ENCODE measurements around the gene GPR156.
"Not testable (repeated sequence)": the region's sequence is repeated elsewhere in the genome, so short reads cannot be mapped to it uniquely, and the experiment has no call there.

The GPR156 gene

DNA sequence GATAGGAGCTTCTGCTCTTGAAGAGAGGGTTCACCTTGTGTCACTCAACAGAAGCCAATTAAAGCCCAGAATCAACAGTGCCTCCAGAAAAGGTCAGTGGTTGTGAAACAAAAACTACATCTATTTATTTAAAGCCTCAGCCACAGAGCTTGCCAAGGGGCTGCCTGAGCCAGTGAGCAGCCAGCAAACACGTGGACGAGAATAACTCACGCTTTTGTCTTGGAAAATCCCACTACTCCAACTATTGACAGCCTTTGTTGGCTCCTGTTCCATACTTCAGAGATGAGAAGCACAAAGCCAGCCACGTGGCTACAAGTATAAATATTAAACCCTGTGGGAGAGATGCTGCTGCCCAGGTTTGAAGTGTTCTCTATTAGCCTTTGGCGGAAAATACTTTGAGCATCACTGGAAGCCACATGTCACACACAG is 10.3 kb downstream of the GPR156 start:
- no peak for DNase-seq
- no peak for ATAC-seq

DNA sequence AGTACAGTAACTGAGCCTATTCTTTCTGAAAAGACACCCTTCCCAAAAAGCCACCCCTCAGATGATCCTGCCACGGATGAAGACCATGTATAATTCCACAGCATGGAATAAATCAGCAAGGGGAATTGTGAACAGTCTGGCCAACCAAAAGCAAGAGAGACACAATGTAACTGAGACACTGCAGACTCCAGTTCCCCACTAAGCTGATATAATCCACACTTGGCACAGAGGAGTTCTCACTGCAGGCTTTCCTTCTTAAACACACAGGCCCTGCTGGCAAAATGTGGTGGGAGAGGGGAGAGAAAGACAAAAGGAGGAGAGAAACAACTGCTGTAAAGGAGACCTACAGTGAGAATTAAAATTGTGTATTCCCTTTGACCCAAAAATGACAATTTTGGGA is 12.7 kb downstream of the GPR156 start:
- ATAC-seq: no peak
- DNase-seq: no peak

DNA sequence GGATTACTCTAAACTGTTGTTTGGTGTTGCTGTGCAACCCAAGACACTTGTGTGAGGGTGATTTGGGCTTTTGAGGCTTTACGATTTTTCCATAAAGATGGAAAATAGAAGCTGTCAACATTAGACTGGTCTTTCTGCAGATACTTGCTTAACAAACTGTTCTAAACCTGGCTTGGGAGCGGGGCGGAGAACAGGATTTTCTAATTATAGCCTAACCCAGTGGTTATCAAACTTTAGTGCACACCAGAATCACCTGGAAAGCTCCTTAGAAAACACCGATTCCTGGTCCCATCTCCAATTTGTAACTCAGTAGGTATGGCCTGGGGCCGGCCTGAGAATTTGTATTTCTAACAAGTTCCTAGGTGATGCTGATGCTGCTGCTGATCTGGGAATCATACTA is 19.0 kb downstream of the GPR156 start:
- ATAC-seq (no peak), DNase-seq (no peak)

- DNase-seq (no peak), ATAC-seq (no peak)
Measured at GRCh38 chr3:120264963-120265362, 20.1 kb downstream of the GPR156 start.

DNA sequence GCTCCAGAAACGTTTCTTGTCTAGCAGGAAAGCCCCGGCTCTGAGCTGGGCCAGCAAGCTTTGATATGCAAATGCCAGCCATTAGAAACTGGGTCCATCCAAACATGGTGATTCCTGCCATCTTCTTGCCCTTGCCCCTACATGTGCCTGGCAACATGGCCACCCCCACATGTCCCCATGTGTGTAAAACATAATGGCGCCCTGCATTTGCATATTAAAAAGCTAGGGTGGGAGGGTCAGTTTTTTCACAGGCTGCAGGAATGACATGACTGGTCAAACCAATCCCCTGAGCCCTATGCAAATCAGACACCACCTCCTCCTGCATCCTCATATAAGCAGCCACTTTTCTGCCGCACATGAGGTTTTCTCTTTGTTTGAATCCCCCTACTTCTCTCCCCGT is 21.2 kb downstream of the GPR156 start:
- ATAC-seq (no peak), DNase-seq (no peak)

DNA sequence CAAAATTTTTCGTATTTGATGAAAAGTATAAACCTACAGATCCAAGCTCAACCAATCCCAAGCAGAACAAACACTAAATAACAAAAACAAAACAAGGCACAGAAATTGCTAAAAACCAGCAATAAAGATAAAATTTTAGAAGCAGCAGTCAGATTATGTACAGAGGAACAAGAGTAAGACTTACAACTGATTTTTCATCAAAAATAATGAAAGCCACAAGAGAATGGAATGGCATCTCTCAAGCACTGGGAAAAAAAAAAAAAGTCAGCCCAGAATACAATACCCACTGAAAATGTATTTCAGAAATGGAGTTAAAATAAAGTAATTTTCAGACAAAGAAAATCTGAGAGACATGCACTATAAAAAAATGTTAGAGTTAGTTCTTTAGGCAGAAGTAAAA is 27.0 kb downstream of the GPR156 start:
- DNase-seq (no peak), ATAC-seq (no peak)

DNA sequence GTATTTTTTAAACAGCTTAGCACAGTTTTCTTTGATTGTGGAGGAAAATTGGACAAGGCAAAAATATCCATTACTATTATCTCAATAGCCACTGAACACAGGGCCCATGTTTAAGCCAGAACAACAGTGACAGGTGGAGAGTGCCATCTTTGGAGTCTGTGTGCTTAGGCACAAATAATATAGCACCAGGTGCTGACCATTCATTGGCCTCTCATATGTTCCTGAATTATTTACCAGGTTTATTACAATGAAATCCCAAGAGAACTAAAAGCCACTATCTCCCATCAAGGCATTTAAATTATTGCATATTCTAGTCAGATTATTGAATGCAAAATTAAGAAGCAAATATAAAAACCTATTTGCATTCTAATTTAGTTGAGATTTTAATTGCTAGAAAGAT is 39.6 kb downstream of the GPR156 start:
- no peak for ATAC-seq
- no peak for DNase-seq

DNA sequence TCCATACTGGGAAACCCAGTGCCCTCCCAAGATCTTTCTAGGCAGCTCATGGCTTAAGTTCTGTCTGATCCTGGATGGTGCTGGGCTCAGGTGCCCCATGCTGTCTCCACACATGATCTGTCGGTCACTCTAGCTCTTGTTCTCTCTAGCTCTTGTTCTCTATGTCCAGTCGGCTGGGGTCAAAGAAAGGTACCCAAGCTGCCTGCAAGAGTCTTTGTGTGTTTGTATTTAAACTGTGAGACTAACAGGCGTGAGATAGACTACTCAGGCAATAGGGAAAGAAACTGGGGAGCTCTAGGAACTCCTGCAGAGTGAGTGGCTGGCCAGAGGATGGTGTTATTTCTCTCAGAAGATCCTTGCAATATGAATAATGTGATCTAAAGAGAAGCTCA is 40.2 kb downstream of the GPR156 start:
- DNase-seq (no peak), ATAC-seq (no peak)

DNA sequence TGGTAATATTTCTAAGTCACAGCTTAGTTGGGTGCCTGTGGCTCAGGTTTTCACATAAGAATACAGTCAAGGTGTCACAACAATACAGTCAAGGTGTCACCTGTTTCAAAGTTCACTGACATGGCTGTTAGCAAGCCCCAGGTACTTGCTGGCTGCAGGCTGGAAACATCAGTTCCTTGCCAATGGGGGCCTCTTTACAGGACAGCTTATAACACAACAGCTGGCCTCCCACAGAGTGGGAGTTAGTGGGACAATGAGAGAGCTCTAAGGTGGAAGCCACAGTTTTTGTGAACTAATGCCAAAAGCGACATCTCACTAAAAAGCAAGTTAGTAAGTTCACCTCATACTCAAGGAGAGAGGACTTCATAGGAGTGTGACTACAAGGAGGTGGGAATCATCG is 45.4 kb downstream of the GPR156 start:
- DNase-seq (no peak), ATAC-seq (no peak)

- ATAC-seq (peak; percentile 19), DNase-seq (no peak)
Measured at GRCh38 chr3:120227710-120228347, 57.2 kb downstream of the GPR156 start.

DNA sequence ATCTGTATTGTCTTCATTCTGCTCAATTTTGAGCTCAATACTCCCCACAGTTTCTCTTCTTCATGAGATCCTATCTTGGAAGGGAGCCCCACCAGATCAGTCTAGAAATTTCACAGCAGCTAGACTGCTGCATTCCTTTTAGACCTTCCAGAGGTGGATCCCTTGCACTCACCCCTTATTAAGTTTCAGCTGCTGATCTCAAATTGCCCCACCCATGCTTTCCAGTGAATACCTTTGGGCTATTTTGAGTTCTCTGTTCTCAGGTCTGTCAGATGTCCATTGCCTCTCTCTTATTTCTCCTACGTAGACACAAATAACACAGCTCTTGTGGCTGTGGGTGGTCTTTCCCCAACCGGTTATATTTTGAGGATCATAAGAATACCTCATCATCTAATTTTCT is 60.8 kb downstream of the GPR156 start:
- ATAC-seq (no peak), DNase-seq (no peak)

GRCh38 chr3:120218981-120219380 is 66.0 kb downstream of the GPR156 start:
- ATAC-seq (no peak), DNase-seq (no peak)

DNA sequence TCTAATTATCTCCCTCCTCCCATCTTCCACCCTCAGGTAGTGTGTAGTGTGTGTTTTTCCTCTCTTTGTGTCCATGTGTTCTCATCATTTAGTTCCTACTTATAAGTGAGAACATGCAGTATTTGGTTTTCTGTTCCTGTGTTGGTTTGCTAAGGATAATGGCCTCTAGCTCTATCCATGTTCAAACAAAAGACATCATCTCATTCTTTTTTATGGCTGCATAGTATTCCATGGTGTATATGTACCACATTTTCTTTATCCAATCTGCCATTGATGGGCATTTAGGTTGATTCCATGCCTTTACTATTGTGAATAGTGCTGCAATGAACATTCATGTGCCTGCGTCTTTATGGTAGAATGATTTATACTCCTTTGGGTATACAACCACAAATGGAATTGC is 68.4 kb downstream of the GPR156 start:
- DNase-seq, ATAC-seq: not testable (repeated sequence)

GRCh38 chr3:120214176-120214575 is 70.8 kb downstream of the GPR156 start:
- DNase-seq (no peak), ATAC-seq (no peak)

- DNase-seq (no peak), ATAC-seq (no peak)
Measured at GRCh38 chr3:120212505-120212904, 72.5 kb downstream of the GPR156 start.

GRCh38 chr3:120209425-120209824 is 75.6 kb downstream of the GPR156 start:
- no peak for DNase-seq
- ATAC-seq: no peak

GRCh38 chr3:120204338-120204737 is 80.7 kb downstream of the GPR156 start:
- no peak for ATAC-seq
- no peak for DNase-seq

GRCh38 chr3:120203621-120204020 is 81.4 kb downstream of the GPR156 start:
- ATAC-seq (no peak), DNase-seq (no peak)

DNA sequence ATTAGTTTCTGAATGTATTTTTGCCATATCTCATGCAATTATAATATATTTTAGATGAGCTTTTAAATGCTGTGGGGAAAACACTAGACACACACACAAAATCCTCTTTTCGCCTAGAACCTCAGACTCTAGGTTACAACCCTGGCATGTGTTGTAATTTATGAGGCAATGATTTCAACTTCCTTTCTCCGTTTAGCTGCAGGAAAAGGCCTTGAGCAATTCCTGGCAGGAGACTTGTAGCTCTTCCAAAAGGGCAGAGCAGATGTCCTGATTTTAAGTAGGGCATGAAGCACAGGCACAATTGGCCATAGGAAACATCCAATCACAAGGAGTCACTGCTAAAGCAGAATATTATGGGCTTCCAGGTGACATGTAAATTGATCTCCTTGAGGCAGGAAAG is 82.0 kb downstream of the GPR156 start:
- ATAC-seq (no peak), DNase-seq (no peak)

DNA sequence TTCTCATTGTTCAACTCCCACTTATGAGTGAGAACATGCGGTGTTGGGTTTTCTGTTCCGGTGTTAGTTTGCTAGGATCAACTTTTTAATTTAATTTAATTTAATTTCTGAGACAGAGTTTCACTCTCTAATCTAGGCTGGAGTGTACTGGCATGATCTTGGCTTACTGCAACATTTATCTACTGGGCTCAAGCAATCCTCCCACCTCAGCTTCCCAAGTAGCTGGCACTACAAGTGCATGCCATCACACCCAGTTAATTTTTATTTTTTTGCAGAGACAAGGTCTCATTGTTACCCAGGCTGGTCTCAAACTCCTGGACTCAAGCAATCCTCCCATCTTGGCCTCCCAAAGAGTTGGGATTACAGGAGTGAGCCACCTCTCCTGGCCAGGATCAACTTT is 82.7 kb downstream of the GPR156 start:
- ATAC-seq (no peak), DNase-seq (no peak)

- ATAC-seq: no peak
- no peak for DNase-seq
Measured at GRCh38 chr3:120200493-120201235, 84.4 kb downstream of the GPR156 start.

GRCh38 chr3:120198305-120198878 is 86.6 kb downstream of the GPR156 start:
- DNase-seq: no peak

GRCh38 chr3:120196812-120197211 is 88.2 kb downstream of the GPR156 start:
- DNase-seq (no peak), ATAC-seq (no peak)

More at GRCh38 chr3:120198305-120198878, 86.6 kb downstream of the GPR156 start:
- ATAC-seq: no peak

GRCh38 chr3:120196333-120196732 is 88.7 kb downstream of the GPR156 start:
- DNase-seq (no peak), ATAC-seq (no peak)

All from stimulated activated naive CD8-positive, alpha-beta T cell treated with anti-CD3 and anti-CD28 coated beads, Interleukin-15, Interleukin-2, amounts not matched to agents 100 U/mL and 50 U/mL, for 24 hours (primary cell).